HCT116 (cell line): ENCODE results near the gene CDKL1. TPM values are rescaled to one million over a fixed set of nuclear protein-coding genes. Genes with fewer than 3 reads are reported as not detected.

Experiments used
- CBX3 ChIP-seq: IDR thresholded peaks from 2 replicates; pipeline ENCODE4 v1.6.1; 2012; ENCODE audit warnings: low read depth
- EZH2 ChIP-seq: fragments of 200-600 bp; sonication (generic); IDR thresholded peaks from 2 replicates; pipeline ENCODE4 v1.6.1; 2017; ENCODE audit warnings: antibody characterized with exemption, mixed run types
- EZH2phosphoT487 ChIP-seq: fragments of 200-600 bp; IDR thresholded peaks from 2 replicates; pipeline ENCODE4 v1.6.1; 2018; ENCODE audit warnings: antibody characterized with exemption, borderline replicate concordance
- JUND ChIP-seq: IDR thresholded peaks from 2 replicates; pipeline ENCODE4 v1.6.1; 2012
- POLR2AphosphoS5 ChIP-seq: IDR thresholded peaks from 2 replicates; pipeline ENCODE4 v1.6.1; 2011; ENCODE audit warnings: mild to moderate bottlenecking, low read depth, low read length, moderate library complexity
- SRF ChIP-seq: IDR thresholded peaks from 2 replicates; pipeline ENCODE4 v1.6.1; 2012; ENCODE audit warnings: low read depth
- TCF7L2 ChIP-seq: IDR thresholded peaks from 2 replicates; pipeline ENCODE4 v1.7.0; 2011; ENCODE audit warnings: borderline replicate concordance, inconsistent platforms; ENCODE audit not compliant: insufficient read depth, insufficient read length; ENCODE audit errors: extremely low read depth
- ZNF274 ChIP-seq: fragments of 200-500 bp; sonication (Bioruptor generic); IDR thresholded peaks from 2 replicates; pipeline ENCODE4 v1.6.1; 2014; ENCODE audit warnings: mild to moderate bottlenecking, low read depth, low read length, inconsistent platforms
- total RNA-seq: library from RNA; stranded (reverse); gene quantifications from one replicate; pipeline ENCODE4 v1.2.1, GENCODE V29; 2021; ENCODE audit not compliant: unreplicated experiment
- TF ChIP-seq, protein P1 (sequence below): IDR thresholded peaks from 2 replicates; pipeline ENCODE4 v1.6.1; 2012; ENCODE audit warnings: low read depth
- TF ChIP-seq, protein P2 (sequence below), 3 experiments: fragments of 200-600 bp in 1 of 3; sonication (generic) in 1 of 3; IDR thresholded peaks in 2 of 3; conservative IDR thresholded peaks in 1 of 3; 2 replicates each; pipeline ENCODE4 v1.5.1; 2012 to 2017; ENCODE audit warnings: low read depth in 2 of 3, low read length in 2 of 3, antibody characterized with exemption in 1 of 3, borderline replicate concordance in 1 of 3, control low read depth in 1 of 3, mild to moderate bottlenecking in 1 of 3, mixed read lengths in 1 of 3, mixed run types in 1 of 3, moderate library complexity in 1 of 3; ENCODE audit not compliant: insufficient read depth in 1 of 3
- TF ChIP-seq, protein P3 (sequence below): IDR thresholded peaks from 2 replicates; pipeline ENCODE4 v1.6.1; 2012

Gene CDKL1
- total RNA-seq, 1 experiment from 2014 or later = 7.1 TPM

DNA sequence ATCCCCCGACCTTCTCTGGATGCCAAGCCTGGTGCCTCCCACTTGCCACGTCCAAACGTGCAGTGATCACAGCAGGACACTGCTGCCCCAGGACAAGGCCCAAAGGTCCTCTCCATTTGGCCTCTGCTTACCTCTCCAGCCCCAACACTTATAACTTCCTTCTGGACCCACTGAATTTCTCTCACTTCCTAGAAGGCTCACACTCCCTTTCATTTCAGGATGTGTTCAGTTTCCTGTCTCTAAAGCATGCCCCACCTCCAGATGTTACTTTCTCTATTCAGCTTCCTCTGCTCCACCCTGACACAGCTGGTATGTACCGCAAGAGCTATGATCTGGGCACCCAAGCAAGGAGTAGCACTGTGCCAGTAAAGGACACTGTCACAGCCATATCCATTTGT is 33.0 kb downstream of the CDKL1 start (continued):
- TF ChIP-seq, protein P1, sequence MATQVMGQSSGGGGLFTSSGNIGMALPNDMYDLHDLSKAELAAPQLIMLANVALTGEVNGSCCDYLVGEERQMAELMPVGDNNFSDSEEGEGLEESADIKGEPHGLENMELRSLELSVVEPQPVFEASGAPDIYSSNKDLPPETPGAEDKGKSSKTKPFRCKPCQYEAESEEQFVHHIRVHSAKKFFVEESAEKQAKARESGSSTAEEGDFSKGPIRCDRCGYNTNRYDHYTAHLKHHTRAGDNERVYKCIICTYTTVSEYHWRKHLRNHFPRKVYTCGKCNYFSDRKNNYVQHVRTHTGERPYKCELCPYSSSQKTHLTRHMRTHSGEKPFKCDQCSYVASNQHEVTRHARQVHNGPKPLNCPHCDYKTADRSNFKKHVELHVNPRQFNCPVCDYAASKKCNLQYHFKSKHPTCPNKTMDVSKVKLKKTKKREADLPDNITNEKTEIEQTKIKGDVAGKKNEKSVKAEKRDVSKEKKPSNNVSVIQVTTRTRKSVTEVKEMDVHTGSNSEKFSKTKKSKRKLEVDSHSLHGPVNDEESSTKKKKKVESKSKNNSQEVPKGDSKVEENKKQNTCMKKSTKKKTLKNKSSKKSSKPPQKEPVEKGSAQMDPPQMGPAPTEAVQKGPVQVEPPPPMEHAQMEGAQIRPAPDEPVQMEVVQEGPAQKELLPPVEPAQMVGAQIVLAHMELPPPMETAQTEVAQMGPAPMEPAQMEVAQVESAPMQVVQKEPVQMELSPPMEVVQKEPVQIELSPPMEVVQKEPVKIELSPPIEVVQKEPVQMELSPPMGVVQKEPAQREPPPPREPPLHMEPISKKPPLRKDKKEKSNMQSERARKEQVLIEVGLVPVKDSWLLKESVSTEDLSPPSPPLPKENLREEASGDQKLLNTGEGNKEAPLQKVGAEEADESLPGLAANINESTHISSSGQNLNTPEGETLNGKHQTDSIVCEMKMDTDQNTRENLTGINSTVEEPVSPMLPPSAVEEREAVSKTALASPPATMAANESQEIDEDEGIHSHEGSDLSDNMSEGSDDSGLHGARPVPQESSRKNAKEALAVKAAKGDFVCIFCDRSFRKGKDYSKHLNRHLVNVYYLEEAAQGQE = no peak
- TF ChIP-seq TCF7L2 (no peak), POLR2AphosphoS5 (no peak), ZNF274 (no peak), JUND (no peak), CBX3 (no peak), EZH2phosphoT487 (no peak), SRF (no peak), EZH2 (no peak)
- TF ChIP-seq, protein P2, sequence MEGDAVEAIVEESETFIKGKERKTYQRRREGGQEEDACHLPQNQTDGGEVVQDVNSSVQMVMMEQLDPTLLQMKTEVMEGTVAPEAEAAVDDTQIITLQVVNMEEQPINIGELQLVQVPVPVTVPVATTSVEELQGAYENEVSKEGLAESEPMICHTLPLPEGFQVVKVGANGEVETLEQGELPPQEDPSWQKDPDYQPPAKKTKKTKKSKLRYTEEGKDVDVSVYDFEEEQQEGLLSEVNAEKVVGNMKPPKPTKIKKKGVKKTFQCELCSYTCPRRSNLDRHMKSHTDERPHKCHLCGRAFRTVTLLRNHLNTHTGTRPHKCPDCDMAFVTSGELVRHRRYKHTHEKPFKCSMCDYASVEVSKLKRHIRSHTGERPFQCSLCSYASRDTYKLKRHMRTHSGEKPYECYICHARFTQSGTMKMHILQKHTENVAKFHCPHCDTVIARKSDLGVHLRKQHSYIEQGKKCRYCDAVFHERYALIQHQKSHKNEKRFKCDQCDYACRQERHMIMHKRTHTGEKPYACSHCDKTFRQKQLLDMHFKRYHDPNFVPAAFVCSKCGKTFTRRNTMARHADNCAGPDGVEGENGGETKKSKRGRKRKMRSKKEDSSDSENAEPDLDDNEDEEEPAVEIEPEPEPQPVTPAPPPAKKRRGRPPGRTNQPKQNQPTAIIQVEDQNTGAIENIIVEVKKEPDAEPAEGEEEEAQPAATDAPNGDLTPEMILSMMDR (IDR thresholded peaks at IDR 0.05 in 2 of 3, conservative IDR thresholded peaks at IDR 0.05 in 1 of 3; ENCODE audit: borderline replicate concordance in 1 of 3, insufficient read depth in 1 of 3, low read depth in 2 of 3, low read length in 2 of 3) = no peak
- TF ChIP-seq, protein P3, sequence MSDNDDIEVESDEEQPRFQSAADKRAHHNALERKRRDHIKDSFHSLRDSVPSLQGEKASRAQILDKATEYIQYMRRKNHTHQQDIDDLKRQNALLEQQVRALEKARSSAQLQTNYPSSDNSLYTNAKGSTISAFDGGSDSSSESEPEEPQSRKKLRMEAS = no peak
- TF ChIP-seq, all 23 proteins: peak for 0
